Kidney (tissue), 14 donors: ENCODE measurements around the gene MAT2B. TPM values are rescaled to one million over a fixed set of nuclear protein-coding genes. Genes with fewer than 3 reads are reported as not detected.
A peak's percentile ranks its signal among the peaks of the same experiment; 100 is the strongest.
"Not testable (repeated sequence)": the region's sequence is repeated elsewhere in the genome, so short reads cannot be mapped to it uniquely, and the experiment has no call there.

Source experiments
- DNase-seq, 5 donors: peaks; one replicate each; pipeline ENCODE4 v3.0.0-alpha.2; 2013 to 2020
- FAIRE-seq: peaks from 2 replicates; lab custom pipeline; 2012; peaks lifted over from hg19 to GRCh38; lab: Jason Lieb, UNC
- H3K27ac ChIP-seq, 2 donors: one replicate each; pipeline ENCODE4 v1.7.0; 2013; ENCODE audit warnings: low read depth in 2 of 2, low read length in 2 of 2, inconsistent platforms in 1 of 2
- H3K27me3 ChIP-seq: one replicate; pipeline ENCODE4 v1.7.1; 2013; ENCODE audit warnings: low read length, inconsistent platforms; ENCODE audit not compliant: control insufficient read depth, insufficient read depth
- H3K36me3 ChIP-seq, 3 donors: one replicate each; pipeline versions ENCODE4 v1.7.0 to v1.7.1; 2013; ENCODE audit warnings: low read length in 3 of 3, control low read depth in 1 of 3, inconsistent platforms in 1 of 3; ENCODE audit not compliant: insufficient read depth in 3 of 3, control insufficient read depth in 2 of 3
- H3K4me1 ChIP-seq, 3 donors: one replicate each; pipeline versions ENCODE4 v1.7.0 to v1.7.1; 2013; ENCODE audit warnings: low read length in 3 of 3, inconsistent platforms in 1 of 3, low read depth in 1 of 3; ENCODE audit not compliant: control insufficient read depth in 2 of 3, insufficient read depth in 2 of 3
- H3K4me3 ChIP-seq, 3 donors: one replicate each; pipeline versions ENCODE4 v1.7.0 to v1.8.1; 2013; ENCODE audit warnings: low read length in 3 of 3, control low read depth in 1 of 3, inconsistent platforms in 1 of 3
- H3K9ac ChIP-seq, 3 donors: one replicate each; pipeline versions ENCODE4 v1.7.0 to v1.7.1; 2013; ENCODE audit warnings: low read length in 3 of 3, control low read depth in 1 of 3, inconsistent platforms in 1 of 3
- H3K9me3 ChIP-seq, 3 donors: one replicate each; pipeline versions ENCODE4 v1.7.0 to v1.7.1; 2013; ENCODE audit warnings: low read length in 3 of 3, control low read depth in 1 of 3, inconsistent platforms in 1 of 3; ENCODE audit not compliant: control insufficient read depth in 2 of 3, insufficient read depth in 1 of 3
- CTCF ChIP-seq: IDR thresholded peaks from 3 replicates; pipeline ENCODE4 v1.5.1; 2012; ENCODE audit warnings: mild to moderate bottlenecking, moderate library complexity, borderline replicate concordance; ENCODE audit not compliant: insufficient read depth; ENCODE audit errors: extremely low read depth
- intact Hi-C: fragments of 100-400 bp; cut with DNase I; formaldehyde crosslinking; loops from one replicate; pipeline ENCODE4 v1.11.1; 2022
- polyA plus RNA-seq: library from polyadenylated mRNA; stranded (reverse); fragments of 350-450 nt; fragmentation: Illumina TruSeq; extraction: RNeasy Lipid Tissue Mini Kit (QIAGEN cat#74804); gene quantifications from one replicate; pipeline ENCODE4 v1.2.3, GENCODE V29; 2014; ENCODE audit warnings: low read depth, low replicate concordance; ENCODE audit not compliant: insufficient read depth
- total RNA-seq: library from RNA; stranded (reverse); fragmentation: NEBNext Ultra II Directional; extraction: Animal tissue kit (Norgen Biotek cat#: 25700); gene quantifications from one replicate; pipeline ENCODE4 v1.2.1, GENCODE V29; 2021
- donor health status: control.
- donor health status: control.
- donor health status: control.
- donor health status: control.
- donor health status: control.
- donor health status: DM: yes; HTN: yes; CAD: no.
- donor health status: Normal renal cell carcinoma (clear cell type).

MAT2B gene
- total and polyA plus RNA-seq, 2 donors from 2014 or later, result 80.9 to 84.4 TPM

GRCh38 chr5:163533223-163533622 lies 27.8 kb downstream of the MAT2B start:
- Histone ChIP-seq H3K9ac (no peak overlapping the region), H3K27me3 (no peaks in the 10 kb centered on the region), H3K36me3 (no peaks in the 10 kb centered on the region), H3K27ac (no peak overlapping the region), H3K4me1 (no peaks in the 10 kb centered on the region), H3K4me3 (no peak overlapping the region), H3K9me3 (no peaks in the 10 kb centered on the region)
- FAIRE-seq (no peak), DNase-seq (peak in 1 of 5 donors; percentile 25)
- intact Hi-C loops, result no loop called here
- no peak for TF ChIP-seq CTCF

DNA sequence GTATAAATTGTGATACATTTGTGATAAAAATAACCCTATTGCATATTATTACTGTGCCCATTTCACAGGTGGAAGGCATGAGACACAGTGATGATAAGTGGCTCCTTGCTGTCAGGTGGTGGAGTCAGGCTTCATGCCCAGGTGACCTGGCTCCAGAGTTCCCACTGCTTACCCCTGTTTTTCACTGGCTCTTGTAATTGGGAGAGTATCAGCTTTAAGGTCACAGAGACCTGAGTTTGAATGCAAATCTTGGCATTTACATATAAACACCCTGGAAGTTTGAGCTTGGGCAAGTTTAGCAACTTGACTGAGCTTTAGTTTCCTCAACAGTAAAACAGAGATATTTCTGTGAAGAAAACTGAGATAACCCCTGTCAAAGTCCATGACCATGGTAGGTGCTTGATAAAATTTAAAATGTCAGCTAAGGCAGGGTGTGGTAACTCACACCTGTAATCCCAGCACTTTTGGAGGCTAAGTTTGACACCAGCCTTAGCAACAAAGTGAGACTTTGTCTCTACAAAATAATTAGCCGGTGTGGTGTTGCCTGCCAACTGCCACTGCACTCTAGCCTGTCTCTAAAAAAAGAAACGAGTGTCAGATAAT lies 29.2 kb downstream of the MAT2B start:
- Histone ChIP-seq H3K27ac (no peak overlapping the region), H3K27me3 (no peaks in the 10 kb centered on the region), H3K4me3 (no peak overlapping the region), H3K4me1 (no peaks in the 10 kb centered on the region), H3K9ac (no peak overlapping the region), H3K36me3 (no peaks in the 10 kb centered on the region), H3K9me3 (no peaks in the 10 kb centered on the region)
- FAIRE-seq (no peak), DNase-seq (no peak)
- no peak for TF ChIP-seq CTCF
- intact Hi-C loops, result no loop called here

DNA sequence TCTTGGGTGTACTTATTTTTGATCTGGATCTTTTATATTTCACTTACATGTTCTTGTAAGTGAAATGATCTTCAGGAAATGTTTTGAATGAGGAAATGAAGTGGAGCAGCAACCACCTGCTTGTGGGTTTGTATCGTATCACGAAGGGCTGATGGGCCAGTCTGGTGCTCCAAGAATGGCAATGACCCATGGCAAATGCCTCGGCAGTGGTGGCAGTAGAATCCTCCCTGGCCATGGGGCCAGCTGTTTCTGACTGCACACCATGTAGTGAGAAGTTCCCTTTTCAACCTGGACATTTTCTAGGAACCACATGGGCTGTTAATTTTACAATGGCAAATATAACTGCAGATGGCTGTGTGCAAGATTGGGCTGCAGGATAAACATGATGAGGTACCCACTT lies 29.9 kb downstream of the MAT2B start:
- Histone ChIP-seq H3K36me3 (no peaks in the 10 kb centered on the region), H3K9ac (no peak overlapping the region), H3K27me3 (no peaks in the 10 kb centered on the region), H3K4me1 (no peaks in the 10 kb centered on the region), H3K27ac (no peak overlapping the region), H3K9me3 (no peaks in the 10 kb centered on the region), H3K4me3 (no peak overlapping the region)
- TF ChIP-seq CTCF, result no peak
- FAIRE-seq, result no peak
- no peak for DNase-seq
- intact Hi-C loops, result no loop called here

DNA sequence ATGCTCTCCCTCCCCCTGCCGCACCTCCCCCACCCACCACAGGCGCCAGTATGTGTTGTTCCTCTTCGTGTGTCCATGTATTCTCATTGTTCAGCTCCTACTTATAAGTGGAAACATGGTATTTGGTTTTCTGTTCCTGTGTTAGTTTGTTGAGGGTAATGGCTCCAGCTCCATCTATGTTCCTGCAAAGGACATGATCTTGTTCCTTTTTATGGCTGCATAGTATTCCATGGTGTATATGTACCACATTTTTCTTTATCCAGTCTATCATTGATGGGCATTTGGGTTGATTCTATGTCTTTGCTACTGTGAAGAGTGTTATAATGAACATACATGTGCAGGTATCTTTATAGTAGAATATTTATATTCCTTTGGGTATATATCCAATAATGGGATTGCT lies 31.0 kb downstream of the MAT2B start:
- DNase-seq, FAIRE-seq, intact Hi-C loops, H3K9me3 ChIP-seq, H3K4me3 ChIP-seq, H3K4me1 ChIP-seq, H3K36me3 ChIP-seq, H3K27ac ChIP-seq, H3K27me3 ChIP-seq, H3K9ac ChIP-seq: not testable (repeated sequence)
